Measurements from ENCODE around the gene TBX6.

GRCh38 chr16:30046588-30046987 is 45.1 kb downstream of the TBX6 start:
- TF ChIP-seq CTCF (IDR thresholded peaks at IDR 0.05; ENCODE audit: insufficient read depth, low read length) (no peak), POLR2AphosphoS5 (IDR thresholded peaks at IDR 0.05; ENCODE audit: low read depth) (no peak)

All from HL-60 (cell line).